Nucleus accumbens (tissue), 56 donors: Measurements from ENCODE around the gene FLT4.

ENCODE experiments used
- DNase-seq, 56 donors: peaks; one replicate each; lab custom pipeline; 2025; lab: John Stamatoyannopoulos, UW

FLT4 gene

DNA sequence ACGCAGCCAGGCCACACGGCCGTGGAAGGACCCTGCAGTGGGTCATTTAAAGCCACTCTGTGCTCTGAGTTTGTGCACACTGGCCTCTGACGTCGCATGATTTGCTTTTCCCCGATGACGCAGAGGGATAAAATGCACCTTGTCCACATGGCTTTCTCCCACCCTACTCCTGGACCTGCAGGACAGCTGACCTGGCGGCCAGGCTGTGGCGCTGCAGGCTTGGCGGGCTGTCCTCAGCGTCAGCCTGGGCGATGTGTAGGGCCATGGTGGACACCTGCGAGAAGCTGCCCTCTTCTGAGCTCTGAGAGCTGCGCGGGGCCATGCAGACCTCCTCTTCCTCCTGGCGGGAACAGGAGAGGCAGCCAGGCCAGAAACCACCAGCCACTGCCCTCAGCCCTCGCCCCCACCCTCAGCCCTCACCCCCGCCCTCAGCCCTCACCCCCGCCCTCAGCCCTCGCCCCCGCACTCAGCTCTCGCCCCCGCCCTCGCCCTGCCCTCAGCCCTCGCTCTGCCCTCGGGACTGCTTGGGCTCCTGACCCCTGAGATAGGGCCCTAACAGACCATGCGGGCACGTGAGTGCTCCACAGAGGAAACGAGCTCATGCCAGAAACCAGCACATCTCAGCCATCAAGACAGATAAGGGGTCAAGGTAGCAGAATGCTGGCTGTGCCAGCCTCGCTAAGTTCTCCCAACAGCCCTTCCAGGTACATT lies 38.1 kb downstream of the FLT4 start:
- DNase-seq, result no peak

DNA sequence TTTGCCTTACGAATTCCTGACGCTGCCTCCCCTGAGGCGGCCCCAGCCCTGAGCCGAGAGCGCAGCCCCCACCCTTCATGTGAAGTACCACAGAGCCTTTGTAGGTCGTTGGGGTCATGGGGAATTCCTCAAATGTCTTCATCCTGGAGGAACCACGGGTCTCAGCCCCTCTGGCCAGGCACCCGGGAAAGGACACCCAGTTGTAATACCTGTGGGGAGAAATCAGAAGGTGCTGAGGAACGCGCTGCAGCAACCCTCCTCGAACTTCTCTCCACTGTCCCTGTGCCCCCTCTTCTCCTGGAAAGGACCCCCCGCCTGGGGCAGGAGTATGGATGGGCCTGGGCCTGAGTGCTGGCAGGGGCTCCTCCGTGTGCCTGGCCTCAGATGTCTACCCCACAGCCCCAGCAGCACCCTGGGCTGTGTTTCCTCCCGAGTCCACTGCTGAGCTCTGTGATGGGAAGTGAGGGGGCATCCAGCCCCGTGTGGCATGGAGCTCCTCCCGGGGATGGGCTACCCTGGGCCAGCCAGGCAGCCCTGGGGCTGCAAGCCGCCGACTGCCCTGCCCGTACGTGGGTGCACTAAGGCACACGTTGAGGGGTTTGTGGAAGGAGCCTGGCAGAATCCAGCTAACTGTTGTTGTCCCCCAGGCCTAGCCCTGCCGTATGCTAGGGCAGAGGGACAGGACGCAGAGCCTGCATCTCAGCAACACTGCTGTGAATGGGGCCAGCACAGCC lies 39.4 kb downstream of the FLT4 start:
- DNase-seq, result no peak

- no peak for DNase-seq
Measured at GRCh38 chr5:180609386-180609785, 40.0 kb downstream of the FLT4 start.

DNA sequence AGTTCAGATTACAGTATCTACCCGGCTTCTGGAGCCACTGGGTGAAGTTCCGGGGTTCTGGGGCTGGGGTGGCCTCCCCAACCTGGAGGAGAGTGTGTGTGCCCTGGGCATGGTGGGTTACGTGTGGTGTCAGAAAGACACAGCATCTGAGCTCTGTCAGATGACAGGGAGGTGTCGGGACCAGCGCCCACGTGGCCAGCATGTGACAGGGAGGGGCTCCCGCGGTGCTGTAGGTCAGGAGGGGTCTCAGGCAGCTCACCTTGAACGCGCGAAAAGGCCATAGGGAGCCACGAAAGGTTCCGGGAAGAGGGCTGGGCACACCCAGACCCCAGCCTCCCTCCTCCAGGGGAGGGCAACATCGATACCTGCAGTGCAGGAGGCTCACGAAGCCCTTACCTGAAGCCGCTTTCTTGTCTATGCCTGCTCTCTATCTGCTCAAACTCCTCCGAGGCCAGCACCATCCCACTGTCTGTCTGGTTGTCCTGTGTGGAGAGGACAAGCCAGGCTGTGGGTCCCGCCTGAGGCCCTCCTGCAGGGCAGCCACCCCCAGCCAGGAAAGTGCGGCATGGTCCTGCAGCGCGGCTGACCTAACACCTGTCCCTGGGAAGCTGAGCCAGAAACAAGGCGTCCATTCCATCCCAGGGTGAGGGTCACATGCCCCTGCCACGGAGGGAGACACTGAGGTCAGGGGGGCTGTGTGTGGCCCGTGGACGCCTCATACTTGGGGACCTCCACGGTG lies 40.7 kb downstream of the FLT4 start:
- no peak for DNase-seq

DNA sequence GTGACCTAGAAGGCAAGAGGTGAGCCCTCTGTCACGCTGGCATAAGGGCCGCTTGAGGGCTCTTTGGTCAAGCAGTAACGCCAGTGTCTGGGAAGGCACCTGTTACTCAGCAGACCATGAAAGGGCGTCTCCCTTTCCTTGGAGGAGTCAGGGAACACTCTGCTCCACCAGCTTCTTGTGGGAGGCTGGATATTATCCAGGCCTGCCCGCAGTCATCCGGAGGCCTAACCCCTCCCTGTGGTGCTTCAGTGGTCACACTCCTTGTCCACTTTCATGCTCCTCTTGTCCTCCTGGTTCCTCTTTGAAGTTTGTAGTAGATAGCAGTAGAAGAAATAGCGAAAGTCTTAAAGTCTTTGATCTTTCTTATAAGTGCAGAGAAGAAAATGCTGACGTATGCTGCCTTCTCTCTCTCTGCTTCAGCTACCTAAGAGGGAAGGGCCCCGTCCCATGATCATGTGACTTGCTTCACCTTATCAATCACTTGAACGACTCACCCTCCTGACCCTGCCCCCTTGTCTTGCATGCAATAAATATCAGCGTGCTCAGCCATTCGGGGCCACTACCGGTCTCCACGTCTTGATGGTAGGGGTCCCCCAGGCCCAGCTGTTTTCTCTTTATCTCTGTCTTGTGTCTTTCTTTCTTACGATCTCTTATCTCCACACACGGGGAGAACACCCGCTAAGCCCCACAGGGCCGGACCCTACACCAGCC lies 41.4 kb downstream of the FLT4 start:
- DNase-seq, result no peak

GRCh38 chr5:180606215-180606785 lies 43.1 kb downstream of the FLT4 start:
- DNase-seq, result no peak

GRCh38 chr5:180605554-180606214 lies 43.7 kb downstream of the FLT4 start:
- DNase-seq, result peak in 20 of 56 donors; percentile 6 to 61 (median 28)

- DNase-seq, result no peak
Measured at GRCh38 chr5:180604271-180604670, 45.1 kb downstream of the FLT4 start.

GRCh38 chr5:180603076-180603594 lies 46.3 kb downstream of the FLT4 start:
- DNase-seq, result no peak

DNA sequence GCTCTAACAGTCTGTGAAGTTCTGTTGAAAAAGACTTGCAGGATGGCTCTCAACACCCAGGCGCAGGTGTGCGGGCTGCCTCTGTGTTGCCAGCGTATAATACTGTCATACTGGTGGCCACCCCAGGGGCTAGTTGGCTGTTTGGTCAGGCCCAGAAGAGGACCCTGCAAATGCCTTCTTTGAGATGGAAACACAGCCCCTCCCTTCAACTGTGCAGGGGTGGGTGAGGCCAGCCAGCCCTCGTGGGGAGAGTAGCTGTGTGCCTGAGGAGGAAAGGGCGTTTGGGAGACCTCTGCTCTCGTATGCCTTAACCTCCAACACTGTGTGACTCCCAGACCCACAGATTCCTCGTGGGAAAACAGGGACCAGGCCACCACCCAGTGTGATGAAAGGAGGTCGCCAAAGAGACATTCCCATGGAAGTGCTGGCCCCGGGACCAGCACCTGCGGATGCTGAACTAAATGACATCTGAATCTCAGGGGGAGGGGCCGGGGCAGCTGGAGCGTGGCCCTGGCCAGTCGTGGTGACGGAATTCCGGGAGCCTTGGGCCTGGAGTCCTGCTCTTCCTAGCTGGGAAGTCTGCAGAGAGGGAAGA lies 46.8 kb downstream of the FLT4 start:
- DNase-seq, result no peak

DNA sequence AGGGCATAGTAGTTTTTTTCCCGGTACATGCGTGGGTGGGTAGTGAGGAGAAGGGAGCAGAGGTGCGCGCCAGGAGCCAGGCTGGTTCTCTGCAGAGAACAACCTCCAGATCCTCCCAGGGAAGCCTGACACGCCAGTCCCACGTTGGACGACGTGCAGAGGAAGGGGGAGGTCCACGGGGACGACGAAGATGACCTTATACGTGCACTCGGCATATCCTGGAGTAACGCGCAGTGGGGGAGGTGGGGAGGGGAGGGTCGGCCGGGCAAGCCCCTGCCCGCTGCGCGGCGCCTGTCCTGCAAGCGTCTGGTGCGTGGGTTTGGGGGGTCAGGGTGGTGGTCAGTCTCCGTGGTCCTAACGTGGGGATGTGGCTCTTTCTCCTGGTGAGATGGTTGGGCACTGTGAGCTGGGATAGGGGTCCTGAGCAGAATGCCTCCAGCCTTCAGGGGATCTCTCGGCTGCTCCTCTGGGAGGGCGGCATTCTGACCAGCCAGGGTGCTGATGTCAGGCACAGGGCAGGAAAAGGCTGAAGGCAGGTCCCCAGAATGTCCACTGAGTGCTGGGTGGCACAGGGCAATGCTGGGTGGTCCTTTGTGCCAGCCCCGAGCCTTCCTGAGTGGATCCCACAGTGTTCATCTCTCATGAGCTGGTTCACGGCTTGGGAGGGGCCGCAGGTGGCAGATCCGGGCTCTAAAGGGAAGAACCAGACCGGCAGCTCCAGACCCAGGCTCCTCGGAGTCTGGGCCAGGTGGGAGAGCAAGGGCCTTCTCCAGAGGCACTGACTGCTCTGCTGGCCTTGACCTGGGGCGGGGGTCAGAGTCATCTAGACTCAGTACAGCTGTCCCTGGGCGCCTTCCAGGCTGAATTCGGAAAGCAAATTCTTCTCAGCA lies 47.6 kb downstream of the FLT4 start:
- peak in 1 of 56 donors; percentile 22 for DNase-seq

- DNase-seq, result no peak
Measured at GRCh38 chr5:180600554-180601041, 48.8 kb downstream of the FLT4 start.

DNA sequence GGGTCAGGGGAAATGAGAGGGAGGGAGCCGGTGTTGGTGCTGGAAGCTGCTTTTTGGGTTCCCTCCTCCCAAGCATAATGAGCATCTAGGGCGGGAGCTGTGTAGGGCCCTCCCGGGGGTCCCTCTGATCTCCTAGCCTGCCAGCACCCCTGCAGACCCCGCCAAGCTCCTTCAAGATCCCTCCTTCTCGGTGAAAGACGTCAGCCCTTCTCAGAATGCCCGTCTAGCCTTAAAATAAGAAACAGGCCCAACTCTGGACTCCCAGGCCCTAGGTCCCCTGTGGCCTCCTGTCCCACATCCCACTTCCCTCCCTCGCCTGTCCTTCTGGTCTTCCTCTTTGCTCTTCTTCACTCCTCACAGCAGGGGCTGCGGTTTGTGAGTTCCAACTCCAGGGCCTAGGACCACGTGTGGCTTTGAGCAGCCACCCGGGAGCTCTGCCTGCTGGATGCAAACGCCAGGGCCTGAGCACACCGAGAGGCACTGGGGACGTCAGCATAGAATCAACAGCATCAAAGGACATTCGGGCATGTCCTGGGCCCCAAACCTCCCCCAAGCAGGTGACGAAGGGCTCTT lies 49.3 kb downstream of the FLT4 start:
- DNase-seq, result no peak

DNA sequence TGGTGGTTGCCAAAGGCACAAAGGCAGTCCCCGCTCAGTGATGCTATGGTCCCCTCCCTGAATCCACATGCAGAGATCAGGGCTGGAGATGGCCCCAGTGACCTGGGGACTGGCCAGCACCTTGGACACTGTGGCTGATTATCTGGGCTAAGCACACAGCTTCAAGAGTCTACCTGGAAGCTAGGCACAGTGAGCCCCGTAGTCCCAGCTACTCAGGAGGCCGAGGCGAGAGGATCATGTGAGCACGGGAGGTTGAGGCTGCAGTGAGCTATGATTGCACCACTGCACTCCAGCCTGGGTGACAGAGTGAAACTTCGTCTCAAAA lies 49.8 kb downstream of the FLT4 start:
- DNase-seq, result no peak

GRCh38 chr5:180598797-180599589 lies 50.4 kb downstream of the FLT4 start:
- no peak for DNase-seq

DNA sequence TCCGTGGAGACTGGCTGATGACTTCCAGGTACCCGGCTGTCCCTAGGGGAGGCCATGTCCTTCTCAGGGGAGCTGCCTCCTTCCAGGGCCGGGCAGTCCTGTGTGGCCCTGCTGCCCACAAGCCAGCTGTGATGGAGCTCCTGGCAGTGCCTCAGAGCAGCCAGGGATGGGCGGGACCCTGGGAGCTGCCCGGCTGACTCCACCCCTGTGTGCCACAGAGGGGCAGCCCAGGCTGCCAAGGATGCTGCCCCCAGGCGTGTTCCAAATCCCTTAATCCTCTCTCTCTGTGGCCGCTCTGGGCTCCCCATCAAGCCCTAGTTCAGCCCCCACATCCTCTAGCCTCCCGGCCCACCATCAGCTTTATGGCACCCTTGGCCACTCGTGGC lies 51.1 kb downstream of the FLT4 start:
- no peak for DNase-seq

- no peak for DNase-seq
Measured at GRCh38 chr5:180596668-180597231, 52.6 kb downstream of the FLT4 start.
